Measurements from ENCODE around the gene SLC35F1. TPM values are rescaled to one million over a fixed set of nuclear protein-coding genes. Genes with fewer than 3 reads are reported as not detected.
"Not testable (repeated sequence)": the region's sequence is repeated elsewhere in the genome, so short reads cannot be mapped to it uniquely, and the experiment has no call there.

The SLC35F1 gene
- total RNA-seq: under 1 TPM; 0.08 to 0.09 TPM
- polyA plus RNA-seq: under 1 TPM in 1 of 2 donors, not detected in 1; 0.01 TPM

DNA sequence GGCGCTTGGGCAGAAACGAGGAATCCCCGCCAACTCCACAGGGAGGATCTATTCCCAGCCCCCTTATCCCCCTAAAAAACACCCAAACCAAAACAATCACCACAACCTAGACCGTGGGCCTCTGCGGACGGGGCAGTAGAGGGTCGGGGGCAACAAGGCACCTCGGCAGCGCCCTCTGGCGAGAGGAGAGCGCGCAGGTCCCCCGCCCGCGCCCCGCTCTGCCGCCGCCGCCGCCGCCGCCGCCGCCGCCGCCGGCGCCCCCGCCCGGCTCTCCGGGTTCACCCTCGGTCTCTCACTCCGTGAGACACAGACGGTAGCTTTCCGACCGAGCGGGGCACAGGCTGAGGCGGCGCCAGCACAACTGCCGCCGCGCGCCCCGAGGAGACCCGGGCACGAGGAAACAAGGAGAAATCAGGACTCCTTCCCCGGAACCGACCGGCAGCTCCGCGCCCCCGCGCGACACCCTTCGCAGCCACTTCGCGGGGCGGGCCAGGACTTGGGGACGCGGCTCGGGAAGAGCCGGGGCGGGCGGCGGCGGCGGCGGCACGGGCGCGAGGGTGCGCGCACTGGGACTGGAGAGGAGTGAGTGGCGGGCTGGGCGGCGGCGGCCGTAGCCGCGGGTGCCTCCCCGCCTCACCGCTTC is at the start of gene SLC35F1:
TSS of gene SLC35F1 (plus strand) at position 307 of the 643 bp plus-strand sequence.
- Histone ChIP-seq H3K27ac (ENCODE audit: low read depth in 1 of 2, low read length in 2 of 2) (no peak within 1 kb of the TSS), H3K4me1 (ENCODE audit: control insufficient read depth in 4 of 4, insufficient read depth in 4 of 4, low read length in 3 of 4) (peaks cover 14 to 23% (median 18%) of the 10 kb centered on the region in 4 donors)
- DNase-seq (ENCODE audit: low spot score): peak; percentile 46

DNA sequence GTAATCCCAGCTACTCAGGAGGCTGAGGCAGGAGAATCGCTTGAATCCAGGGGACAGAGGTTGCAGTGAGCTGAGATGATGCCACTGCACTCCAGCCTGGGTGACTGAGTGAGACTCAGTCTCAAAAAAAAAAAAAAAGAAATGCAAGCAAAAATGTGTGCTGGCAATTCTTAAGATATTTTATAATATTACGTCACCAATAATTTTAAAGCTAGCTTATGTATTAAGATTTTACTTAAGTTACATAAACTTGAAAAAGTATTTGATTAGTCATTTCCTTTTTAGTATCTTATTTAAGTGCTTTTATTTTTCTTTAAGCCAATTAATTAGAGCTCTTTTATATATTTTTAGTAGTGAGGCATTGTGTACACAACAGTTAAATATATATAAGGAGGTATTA is 48.5 kb upstream of the SLC35F1 start:
- not testable (repeated sequence) for H3K9ac ChIP-seq (ENCODE audit: low read depth in 1 of 2, low read length in 2 of 2)
- WGBS: 69% methylated on average over 2 of the region's 2 CpGs

More for the DNA sequence above, at the start of gene SLC35F1:
- no peaks in the 10 kb centered on the region for H3K9me3 ChIP-seq (ENCODE audit: control insufficient read depth in 4 of 4, low read length in 3 of 4)
- H3K27me3 ChIP-seq (ENCODE audit: control insufficient read depth in 4 of 4, insufficient read depth in 4 of 4, low read length in 3 of 4): peaks cover 0 to 14% (median 3%) of the 10 kb centered on the region in 4 donors
- no peak within 1 kb of the TSS for H3K9ac ChIP-seq (ENCODE audit: low read depth in 1 of 2, low read length in 2 of 2)
- TF ChIP-seq FOXA1 (IDR thresholded peaks at IDR 0.05): no peak
- TF ChIP-seq, protein P1, sequence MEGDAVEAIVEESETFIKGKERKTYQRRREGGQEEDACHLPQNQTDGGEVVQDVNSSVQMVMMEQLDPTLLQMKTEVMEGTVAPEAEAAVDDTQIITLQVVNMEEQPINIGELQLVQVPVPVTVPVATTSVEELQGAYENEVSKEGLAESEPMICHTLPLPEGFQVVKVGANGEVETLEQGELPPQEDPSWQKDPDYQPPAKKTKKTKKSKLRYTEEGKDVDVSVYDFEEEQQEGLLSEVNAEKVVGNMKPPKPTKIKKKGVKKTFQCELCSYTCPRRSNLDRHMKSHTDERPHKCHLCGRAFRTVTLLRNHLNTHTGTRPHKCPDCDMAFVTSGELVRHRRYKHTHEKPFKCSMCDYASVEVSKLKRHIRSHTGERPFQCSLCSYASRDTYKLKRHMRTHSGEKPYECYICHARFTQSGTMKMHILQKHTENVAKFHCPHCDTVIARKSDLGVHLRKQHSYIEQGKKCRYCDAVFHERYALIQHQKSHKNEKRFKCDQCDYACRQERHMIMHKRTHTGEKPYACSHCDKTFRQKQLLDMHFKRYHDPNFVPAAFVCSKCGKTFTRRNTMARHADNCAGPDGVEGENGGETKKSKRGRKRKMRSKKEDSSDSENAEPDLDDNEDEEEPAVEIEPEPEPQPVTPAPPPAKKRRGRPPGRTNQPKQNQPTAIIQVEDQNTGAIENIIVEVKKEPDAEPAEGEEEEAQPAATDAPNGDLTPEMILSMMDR (IDR thresholded peaks at IDR 0.05; ENCODE audit: low read depth, low read length, missing input control): peak; percentile 12
- 1% methylated on average over 82 of the region's 82 CpGs for WGBS
- H3K4me3 ChIP-seq (ENCODE audit: low read depth in 1 of 3, low read length in 3 of 3): peak within 1 kb of the TSS in 2 of 3 donors; percentile 38 to 64
- no peaks in the 10 kb centered on the region for H3K36me3 ChIP-seq (ENCODE audit: control insufficient read depth in 4 of 4, insufficient read depth in 3 of 4, low read depth in 1 of 4, low read length in 3 of 4)

DNA sequence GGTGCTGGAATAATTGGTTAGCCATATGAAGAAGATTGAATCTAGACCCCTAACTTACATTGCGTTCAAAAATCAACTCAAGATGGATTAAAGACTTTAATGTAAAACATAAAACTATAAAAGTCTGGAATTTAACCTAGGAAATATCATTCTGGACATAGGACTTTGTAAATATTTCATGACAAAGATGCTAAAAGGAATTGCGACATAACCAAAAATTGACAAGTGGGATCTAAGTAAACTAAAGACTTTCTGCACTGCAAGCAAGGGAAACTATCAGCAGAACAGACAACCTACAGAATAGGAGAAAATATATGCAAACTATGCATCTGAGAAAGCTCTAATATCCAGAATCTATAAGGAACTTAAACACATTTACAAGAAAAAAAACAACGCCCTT is 45.5 kb upstream of the SLC35F1 start:
- H3K9me3 ChIP-seq (ENCODE audit: control insufficient read depth in 4 of 4, low read length in 3 of 4): no peaks in the 10 kb centered on the region
- H3K4me3 ChIP-seq (ENCODE audit: low read depth in 1 of 3, low read length in 3 of 3): no peak overlapping the region
- no peak overlapping the region for H3K27ac ChIP-seq (ENCODE audit: low read depth in 1 of 2, low read length in 2 of 2)
- WGBS: 90% methylated on average over 3 of the region's 3 CpGs
- H3K9ac ChIP-seq (ENCODE audit: low read depth in 1 of 2, low read length in 2 of 2): no peak overlapping the region
- no peak for DNase-seq (ENCODE audit: low spot score)
- TF ChIP-seq, protein P2, sequence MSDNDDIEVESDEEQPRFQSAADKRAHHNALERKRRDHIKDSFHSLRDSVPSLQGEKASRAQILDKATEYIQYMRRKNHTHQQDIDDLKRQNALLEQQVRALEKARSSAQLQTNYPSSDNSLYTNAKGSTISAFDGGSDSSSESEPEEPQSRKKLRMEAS (IDR thresholded peaks at IDR 0.05): no peak
- TF ChIP-seq, protein P1 (IDR thresholded peaks at IDR 0.05; ENCODE audit: low read depth, low read length, missing input control): no peak
- H3K4me1 ChIP-seq (ENCODE audit: control insufficient read depth in 4 of 4, insufficient read depth in 4 of 4, low read length in 3 of 4): no peaks in the 10 kb centered on the region
- no peaks in the 10 kb centered on the region for H3K36me3 ChIP-seq (ENCODE audit: control insufficient read depth in 4 of 4, insufficient read depth in 3 of 4, low read depth in 1 of 4, low read length in 3 of 4)
- no peaks in the 10 kb centered on the region for H3K27me3 ChIP-seq (ENCODE audit: control insufficient read depth in 4 of 4, insufficient read depth in 4 of 4, low read length in 3 of 4)

More for the DNA sequence above, 48.5 kb upstream of the SLC35F1 start:
- not testable (repeated sequence) for H3K9me3 ChIP-seq (ENCODE audit: control insufficient read depth in 4 of 4, low read length in 3 of 4); H3K27me3 ChIP-seq (ENCODE audit: control insufficient read depth in 4 of 4, insufficient read depth in 4 of 4, low read length in 3 of 4); H3K4me3 ChIP-seq (ENCODE audit: low read depth in 1 of 3, low read length in 3 of 3); DNase-seq (ENCODE audit: low spot score); H3K4me1 ChIP-seq (ENCODE audit: control insufficient read depth in 4 of 4, insufficient read depth in 4 of 4, low read length in 3 of 4); H3K27ac ChIP-seq (ENCODE audit: low read depth in 1 of 2, low read length in 2 of 2); H3K36me3 ChIP-seq (ENCODE audit: control insufficient read depth in 4 of 4, insufficient read depth in 3 of 4, low read depth in 1 of 4, low read length in 3 of 4)

DNA sequence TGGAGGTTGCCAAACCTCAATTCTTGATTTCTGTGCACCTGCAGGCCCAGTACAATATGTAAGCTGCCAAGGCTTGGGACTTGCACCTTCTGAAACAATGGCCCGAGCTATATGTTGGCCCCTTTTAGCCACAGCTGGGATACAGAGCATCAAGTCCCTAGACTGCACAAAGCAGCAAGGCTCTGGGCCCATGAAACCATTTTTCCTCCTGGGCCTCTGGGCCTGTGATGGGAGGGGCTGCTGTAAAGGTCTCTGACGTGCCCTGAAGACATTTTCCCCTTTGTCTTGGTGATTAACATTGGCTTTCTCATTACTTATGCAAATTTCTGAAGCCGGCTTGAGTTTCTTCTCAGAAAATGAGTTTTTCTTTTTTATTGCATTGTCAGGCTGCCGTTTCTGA is 40.5 kb upstream of the SLC35F1 start:
- H3K27me3 ChIP-seq (ENCODE audit: control insufficient read depth in 4 of 4, insufficient read depth in 4 of 4, low read length in 3 of 4): peaks cover 0 to 3% (median 0%) of the 10 kb centered on the region in 4 donors
- H3K9ac ChIP-seq (ENCODE audit: low read depth in 1 of 2, low read length in 2 of 2): no peak overlapping the region
- H3K36me3 ChIP-seq (ENCODE audit: control insufficient read depth in 4 of 4, insufficient read depth in 3 of 4, low read depth in 1 of 4, low read length in 3 of 4): no peaks in the 10 kb centered on the region
- H3K9me3 ChIP-seq (ENCODE audit: control insufficient read depth in 4 of 4, low read length in 3 of 4): no peaks in the 10 kb centered on the region
- no peaks in the 10 kb centered on the region for H3K4me1 ChIP-seq (ENCODE audit: control insufficient read depth in 4 of 4, insufficient read depth in 4 of 4, low read length in 3 of 4)
- no peak overlapping the region for H3K27ac ChIP-seq (ENCODE audit: low read depth in 1 of 2, low read length in 2 of 2)
- 49% methylated on average over 4 of the region's 4 CpGs for WGBS
- DNase-seq (ENCODE audit: low spot score): no peak
- no peak overlapping the region for H3K4me3 ChIP-seq (ENCODE audit: low read depth in 1 of 3, low read length in 3 of 3)
- TF ChIP-seq TAF1 (conservative IDR thresholded peaks at IDR 0.05): no peak
- TF ChIP-seq JUND (IDR thresholded peaks at IDR 0.05): no peak
- no peak for TF ChIP-seq YY1 (IDR thresholded peaks at IDR 0.05)
- TF ChIP-seq EGR1 (IDR thresholded peaks at IDR 0.05; ENCODE audit: low read depth in 2 of 2): no peak
- TF ChIP-seq HNF4A (conservative IDR thresholded peaks at IDR 0.05): no peak
- no peak for TF ChIP-seq GABPA (IDR thresholded peaks at IDR 0.05 in 1 of 2, conservative IDR thresholded peaks at IDR 0.05 in 1 of 2)
- no peak for TF ChIP-seq HNF4G (IDR thresholded peaks at IDR 0.05)
- TF ChIP-seq, protein P2 (IDR thresholded peaks at IDR 0.05): no peak
- no peak for TF ChIP-seq RAD21 (IDR thresholded peaks at IDR 0.05)
- TF ChIP-seq, protein P3, sequence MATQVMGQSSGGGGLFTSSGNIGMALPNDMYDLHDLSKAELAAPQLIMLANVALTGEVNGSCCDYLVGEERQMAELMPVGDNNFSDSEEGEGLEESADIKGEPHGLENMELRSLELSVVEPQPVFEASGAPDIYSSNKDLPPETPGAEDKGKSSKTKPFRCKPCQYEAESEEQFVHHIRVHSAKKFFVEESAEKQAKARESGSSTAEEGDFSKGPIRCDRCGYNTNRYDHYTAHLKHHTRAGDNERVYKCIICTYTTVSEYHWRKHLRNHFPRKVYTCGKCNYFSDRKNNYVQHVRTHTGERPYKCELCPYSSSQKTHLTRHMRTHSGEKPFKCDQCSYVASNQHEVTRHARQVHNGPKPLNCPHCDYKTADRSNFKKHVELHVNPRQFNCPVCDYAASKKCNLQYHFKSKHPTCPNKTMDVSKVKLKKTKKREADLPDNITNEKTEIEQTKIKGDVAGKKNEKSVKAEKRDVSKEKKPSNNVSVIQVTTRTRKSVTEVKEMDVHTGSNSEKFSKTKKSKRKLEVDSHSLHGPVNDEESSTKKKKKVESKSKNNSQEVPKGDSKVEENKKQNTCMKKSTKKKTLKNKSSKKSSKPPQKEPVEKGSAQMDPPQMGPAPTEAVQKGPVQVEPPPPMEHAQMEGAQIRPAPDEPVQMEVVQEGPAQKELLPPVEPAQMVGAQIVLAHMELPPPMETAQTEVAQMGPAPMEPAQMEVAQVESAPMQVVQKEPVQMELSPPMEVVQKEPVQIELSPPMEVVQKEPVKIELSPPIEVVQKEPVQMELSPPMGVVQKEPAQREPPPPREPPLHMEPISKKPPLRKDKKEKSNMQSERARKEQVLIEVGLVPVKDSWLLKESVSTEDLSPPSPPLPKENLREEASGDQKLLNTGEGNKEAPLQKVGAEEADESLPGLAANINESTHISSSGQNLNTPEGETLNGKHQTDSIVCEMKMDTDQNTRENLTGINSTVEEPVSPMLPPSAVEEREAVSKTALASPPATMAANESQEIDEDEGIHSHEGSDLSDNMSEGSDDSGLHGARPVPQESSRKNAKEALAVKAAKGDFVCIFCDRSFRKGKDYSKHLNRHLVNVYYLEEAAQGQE (IDR thresholded peaks at IDR 0.05): no peak

All from liver (tissue), 9 donors.